Thyroid gland (tissue), 4 donors: ENCODE measurements around the gene KLHL36. TPM values are rescaled to one million over a fixed set of nuclear protein-coding genes. Genes with fewer than 3 reads are reported as not detected.
A peak's percentile ranks its signal among the peaks of the same experiment; 100 is the strongest.

ENCODE experiments used
- DNase-seq, 2 donors: peaks; one replicate each; pipeline ENCODE4 v3.0.0-alpha.2; 2019
- H3K27ac ChIP-seq, 3 donors: fragments of 200-600 bp; sonication (generic); 1 replicate in 2 of 3; 2 replicates in 1 of 3; pipeline ENCODE4 v1.5.1; 2016 to 2019; ENCODE audit warnings: mild to moderate bottlenecking in 1 of 3, moderate library complexity in 1 of 3
- H3K27me3 ChIP-seq: fragments of 200-600 bp; sonication (generic); one replicate; pipeline ENCODE4 v1.5.1; 2019
- H3K36me3 ChIP-seq, 2 donors: fragments of 200-600 bp; sonication (generic); one replicate each; pipeline ENCODE4 v1.5.1; 2016 to 2019
- H3K4me1 ChIP-seq, 2 donors: fragments of 200-600 bp; sonication (generic); one replicate each; pipeline ENCODE4 v1.5.1; 2017 to 2019
- H3K4me3 ChIP-seq, 3 donors: fragments of 200-600 bp; sonication (generic); replicated peaks in 1 of 3; 1 replicate in 2 of 3; 2 replicates in 1 of 3; pipeline ENCODE4 v1.5.1; 2016; ENCODE audit warnings: mild to moderate bottlenecking in 1 of 3
- H3K9me3 ChIP-seq: fragments of 200-600 bp; sonication (generic); one replicate; pipeline ENCODE4 v1.5.1; 2017
- CTCF ChIP-seq, 6 experiments: fragments of 200-600 bp in 3 of 6; fragments of 450-650 bp in 3 of 6; sonication (generic) in 3 of 6; IDR thresholded peaks; one replicate each; pipeline ENCODE4 v1.5.1; 2016 to 2019; ENCODE audit warnings: antibody characterized with exemption in 6 of 6, mild to moderate bottlenecking in 2 of 6, inconsistent platforms in 1 of 6, moderate library complexity in 1 of 6
- POLR2A ChIP-seq, 2 donors: fragments of 450-650 bp; IDR thresholded peaks; one replicate each; pipeline ENCODE4 v1.6.1; 2017; ENCODE audit warnings: antibody characterized with exemption in 2 of 2, mild to moderate bottlenecking in 2 of 2, moderate library complexity in 1 of 2
- WGBS, 2 donors: methylation state at CpG; one replicate each; pipeline ENCODE4 v1.1.5; 2017; 5-methylcytosine and 5-hydroxymethylcytosine counted together
- intact Hi-C: fragments of 100-400 bp; cut with DNase I; formaldehyde crosslinking; loops from one replicate; pipeline ENCODE4 v1.15.1; 2023
- total RNA-seq, 4 donors: library from RNA; depleted of rRNA; stranded (reverse); fragments of >200 nt; gene quantifications; one replicate each; pipeline ENCODE4 v1.2.3, GENCODE V29; 2016

Gene KLHL36
- total RNA-seq, 4 donors from 2014 or later, result 61.7 to 107 (median 78.0) TPM

- Histone ChIP-seq H3K4me1 (peaks cover 33 to 41% of the 10 kb centered on the region in 2 donors), H3K27ac (peak overlapping the region in 1 of 3 donors; percentile 82), H3K36me3 (no peaks in the 10 kb centered on the region), H3K27me3 (no peaks in the 10 kb centered on the region), H3K4me3 (no peak overlapping the region), H3K9me3 (no peaks in the 10 kb centered on the region)
- WGBS, 2 donors, result 80 to 87% methylated on average over 7 of the region's 7 CpGs
- intact Hi-C loops, result no loop called here
- TF ChIP-seq POLR2A (IDR thresholded peaks at IDR 0.05), result no peak
- TF ChIP-seq CTCF (IDR thresholded peaks at IDR 0.05), result no peak
- no peak for DNase-seq
Measured at GRCh38 chr16:84607694-84608093, 40.6 kb upstream of the KLHL36 start.

- Histone ChIP-seq H3K4me1 (peaks cover 27 to 35% of the 10 kb centered on the region in 2 donors), H3K27me3 (no peaks in the 10 kb centered on the region), H3K4me3 (no peak overlapping the region), H3K36me3 (no peaks in the 10 kb centered on the region), H3K9me3 (no peaks in the 10 kb centered on the region), H3K27ac (peak overlapping the region in 1 of 3 donors; percentile 82)
- TF ChIP-seq CTCF (IDR thresholded peaks at IDR 0.05) (no peak), POLR2A (IDR thresholded peaks at IDR 0.05) (no peak)
- 85 to 94% methylated on average over 6 of the region's 6 CpGs for WGBS, 2 donors
- intact Hi-C loops, result no loop called here
- DNase-seq, result no peak
Measured at GRCh38 chr16:84608282-84608681, 40.0 kb upstream of the KLHL36 start.

- TF ChIP-seq POLR2A (IDR thresholded peaks at IDR 0.05) (no peak), CTCF (IDR thresholded peaks at IDR 0.05) (no peak)
- Histone ChIP-seq H3K4me3 (no peak overlapping the region), H3K4me1 (peaks cover 22 to 25% of the 10 kb centered on the region in 2 donors), H3K27ac (peak overlapping the region in 1 of 3 donors; percentile 31), H3K9me3 (no peaks in the 10 kb centered on the region), H3K36me3 (no peaks in the 10 kb centered on the region), H3K27me3 (no peaks in the 10 kb centered on the region)
- intact Hi-C loops, result no loop called here
- no peak for DNase-seq
- 79 to 89% methylated on average over 6 of the region's 6 CpGs for WGBS, 2 donors
Measured at GRCh38 chr16:84609563-84610177, 38.6 kb upstream of the KLHL36 start.

GRCh38 chr16:84610376-84610775, 37.9 kb upstream of the KLHL36 start:
- H3K4me1 ChIP-seq, result peaks cover 24 to 26% of the 10 kb centered on the region in 2 donors
- TF ChIP-seq POLR2A (IDR thresholded peaks at IDR 0.05) (no peak), CTCF (IDR thresholded peaks at IDR 0.05) (no peak)
- H3K27ac ChIP-seq, result peak overlapping the region in 1 of 3 donors; percentile 31
- no peaks in the 10 kb centered on the region for H3K27me3 ChIP-seq
- no peaks in the 10 kb centered on the region for H3K36me3 ChIP-seq
- H3K4me3 ChIP-seq, result no peak overlapping the region
- DNase-seq, result no peak
- H3K9me3 ChIP-seq, result no peaks in the 10 kb centered on the region
- intact Hi-C loops, result no loop called here
- 81 to 86% methylated on average over 1 of the region's 1 CpG for WGBS, 2 donors

GRCh38 chr16:84611041-84611440, 37.3 kb upstream of the KLHL36 start:
- intact Hi-C loops, result no loop called here
- Histone ChIP-seq H3K9me3 (no peaks in the 10 kb centered on the region), H3K36me3 (no peaks in the 10 kb centered on the region), H3K4me3 (no peak overlapping the region), H3K27me3 (no peaks in the 10 kb centered on the region), H3K27ac (peak overlapping the region in 1 of 3 donors; percentile 4), H3K4me1 (peaks cover 17 to 29% of the 10 kb centered on the region in 2 donors)
- TF ChIP-seq POLR2A (IDR thresholded peaks at IDR 0.05), result no peak
- no peak for TF ChIP-seq CTCF (IDR thresholded peaks at IDR 0.05)
- WGBS, 2 donors, result 20 to 46% methylated on average over 4 of the region's 4 CpGs
- DNase-seq, result no peak
